Cerebellar cortex (tissue), 1 donor: ENCODE results near the gene RPL28.

ENCODE experiments used
- DNase-seq: peaks from one replicate; pipeline ENCODE4 v3.0.0-alpha.2; 2015; ENCODE audit warnings: low spot score

RPL28 gene

GRCh38 chr19:55373993-55374757, 11.6 kb upstream of the RPL28 start:
- no peak for DNase-seq

DNA sequence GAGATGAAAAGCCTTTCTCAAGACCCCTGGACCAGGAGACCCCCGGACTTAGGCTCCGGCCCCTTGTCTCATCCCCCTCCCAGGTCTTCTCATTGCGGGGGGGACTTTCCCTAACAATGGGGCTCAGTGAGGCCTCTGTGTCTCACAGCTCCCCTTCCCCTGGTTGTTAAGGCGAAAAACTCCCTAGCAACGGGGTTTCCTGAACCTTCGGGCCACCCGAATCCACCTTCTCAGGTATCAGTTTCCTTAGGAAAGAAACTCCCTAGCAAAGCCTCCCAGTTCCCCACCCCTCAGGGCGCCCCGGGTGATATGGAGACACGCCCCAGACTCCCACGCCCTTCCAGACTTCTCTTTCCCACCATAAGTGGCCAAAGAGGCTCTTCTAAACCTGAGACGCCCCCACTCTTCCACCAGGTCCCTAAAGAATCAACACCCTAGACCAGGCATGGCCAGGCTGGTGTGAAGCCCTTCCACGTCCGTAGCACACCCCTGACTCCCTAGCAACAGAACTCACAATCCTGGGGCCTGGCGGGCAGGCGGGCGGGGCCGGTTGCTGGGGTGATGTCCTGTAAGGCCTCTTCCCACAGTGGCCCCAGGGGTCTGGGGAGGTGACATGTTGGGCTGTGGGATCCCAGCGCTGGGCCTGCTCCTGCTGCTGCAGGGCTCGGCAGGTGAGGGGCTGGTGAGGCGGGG, 9.3 kb upstream of the RPL28 start, which contains the start of gene TMEM190:
Gene TMEM190 (plus strand): TSS at position 586 of the 693 bp plus-strand sequence. CDS start 28 bp downstream, at position 614.
- no peak for DNase-seq

DNA sequence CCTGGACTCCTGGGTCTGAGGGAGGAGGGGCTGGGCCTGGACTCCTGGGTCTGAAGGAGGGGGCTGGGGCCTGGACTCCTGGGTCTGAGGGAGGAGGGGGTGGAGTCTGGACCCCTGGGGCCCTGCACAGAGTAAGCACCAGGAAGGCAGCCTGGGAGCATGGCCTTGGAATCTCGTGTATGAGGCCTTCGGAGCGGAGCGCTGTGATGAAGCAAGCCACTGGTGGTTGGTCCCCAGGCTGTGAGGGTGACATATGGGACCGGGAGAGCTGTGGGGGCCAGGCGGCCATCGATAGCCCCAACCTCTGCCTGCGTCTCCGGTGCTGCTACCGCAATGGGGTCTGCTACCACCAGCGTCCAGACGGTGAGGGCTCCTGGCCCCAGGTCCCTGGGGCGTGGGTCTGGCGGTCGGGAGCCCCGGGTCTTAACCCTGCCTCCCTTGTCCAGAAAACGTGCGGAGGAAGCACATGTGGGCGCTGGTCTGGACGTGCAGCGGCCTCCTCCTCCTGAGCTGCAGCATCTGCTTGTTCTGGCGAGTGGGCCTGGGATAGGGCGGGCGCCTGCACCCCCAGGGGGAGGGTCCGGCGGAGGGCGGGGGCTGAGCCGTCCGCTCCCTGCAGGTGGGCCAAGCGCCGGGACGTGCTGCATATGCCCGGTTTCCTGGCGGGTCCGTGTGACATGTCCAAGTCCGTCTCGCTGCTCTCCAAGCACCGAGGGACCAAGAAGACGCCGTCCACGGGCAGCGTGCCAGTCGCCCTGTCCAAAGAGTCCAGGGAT, 8.2 kb upstream of the RPL28 start:
- DNase-seq: no peak

GRCh38 chr19:55379174-55379573, 6.6 kb upstream of the RPL28 start:
- DNase-seq: no peak

DNA sequence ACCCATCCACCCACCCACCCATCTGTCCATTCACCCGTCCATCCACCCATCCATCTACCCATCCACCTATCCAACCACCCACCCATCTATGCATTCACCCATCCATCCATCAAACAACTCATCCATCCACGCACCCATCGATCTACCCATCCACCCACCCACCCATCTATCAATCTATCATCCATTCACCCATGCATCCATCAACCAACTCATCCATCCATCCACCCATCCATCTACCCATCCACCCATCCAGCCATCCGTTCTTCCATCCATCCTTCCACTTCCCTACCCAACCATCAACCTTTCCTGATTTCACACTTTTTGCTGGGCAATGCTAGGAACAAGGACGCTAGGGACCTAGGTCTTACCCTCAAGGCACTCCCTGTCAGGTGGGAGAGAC, 3.7 kb upstream of the RPL28 start:
- no peak for DNase-seq

DNA sequence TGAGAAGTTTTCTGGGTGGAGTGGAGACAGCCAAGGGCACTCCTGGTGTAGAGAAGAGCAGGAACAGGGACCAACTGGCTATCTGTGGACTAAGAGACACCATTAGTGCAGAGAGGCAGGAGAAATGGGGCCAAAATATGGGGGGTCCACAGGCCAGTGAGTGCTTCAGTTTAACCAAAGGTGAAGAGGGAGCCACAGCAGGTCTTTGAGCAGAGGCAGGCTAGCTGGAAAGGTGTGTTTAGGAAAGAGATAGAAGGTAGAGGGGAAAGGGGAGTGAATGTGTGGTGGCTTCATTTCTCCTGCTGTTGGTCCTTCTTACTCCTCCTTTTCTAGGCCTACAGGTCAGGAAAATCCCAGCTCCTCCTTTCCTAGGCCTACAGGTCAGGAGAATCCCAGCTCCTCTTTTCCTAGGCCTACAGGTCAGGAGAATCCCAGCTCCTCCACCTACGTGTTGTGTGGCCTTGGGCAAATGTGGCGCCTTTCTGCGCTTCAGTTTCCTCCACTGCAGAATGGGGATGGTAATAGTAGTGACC, 3.1 kb upstream of the RPL28 start:
- DNase-seq: no peak

GRCh38 chr19:55383279-55384130, 2.2 kb upstream of the RPL28 start:
- DNase-seq: no peak

DNA sequence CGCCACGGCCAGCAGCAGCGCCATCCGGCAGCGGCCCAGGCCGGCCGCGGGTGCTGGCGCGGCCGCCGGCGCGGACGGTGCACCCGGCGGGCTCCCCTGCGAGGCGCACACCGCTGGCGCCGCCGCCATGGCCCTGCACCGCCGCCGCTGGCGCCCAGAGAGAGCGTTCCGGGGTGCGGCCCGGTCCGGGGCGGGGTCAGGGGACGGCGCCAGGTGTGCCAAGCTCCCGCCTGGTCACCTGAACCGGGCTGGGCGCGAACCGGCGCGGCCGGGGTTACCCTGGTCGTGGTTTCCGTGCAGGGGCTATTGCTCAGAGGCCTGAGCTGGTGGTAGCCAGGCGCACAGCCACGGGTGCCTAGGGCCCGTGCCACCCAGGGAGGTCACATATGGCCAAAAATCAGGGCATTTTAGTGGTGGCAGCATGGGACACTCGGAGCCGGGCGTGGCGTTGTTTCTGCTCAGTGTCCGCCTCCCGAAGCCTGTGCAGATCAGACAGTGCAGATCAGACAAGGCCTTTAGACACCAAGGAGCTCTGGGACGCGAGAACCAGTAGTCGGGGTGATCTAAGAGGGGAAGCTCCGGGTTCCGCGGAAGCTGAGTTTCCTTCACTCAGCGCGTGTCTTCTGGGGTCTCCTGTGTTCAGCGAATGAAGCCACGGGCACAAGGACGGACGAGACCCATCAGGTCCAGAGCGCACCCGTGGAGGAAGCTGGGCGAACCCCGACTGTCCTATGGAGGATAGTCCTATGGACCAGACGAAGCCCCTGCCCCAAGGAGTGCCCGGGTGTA, 1.4 kb upstream of the RPL28 start, which contains the start of gene TMEM238:
Gene TMEM238 (minus strand): TSS at position 162 of the 789 bp plus-strand sequence. CDS start 33 bp downstream, at position 129.
- no peak for DNase-seq

DNA sequence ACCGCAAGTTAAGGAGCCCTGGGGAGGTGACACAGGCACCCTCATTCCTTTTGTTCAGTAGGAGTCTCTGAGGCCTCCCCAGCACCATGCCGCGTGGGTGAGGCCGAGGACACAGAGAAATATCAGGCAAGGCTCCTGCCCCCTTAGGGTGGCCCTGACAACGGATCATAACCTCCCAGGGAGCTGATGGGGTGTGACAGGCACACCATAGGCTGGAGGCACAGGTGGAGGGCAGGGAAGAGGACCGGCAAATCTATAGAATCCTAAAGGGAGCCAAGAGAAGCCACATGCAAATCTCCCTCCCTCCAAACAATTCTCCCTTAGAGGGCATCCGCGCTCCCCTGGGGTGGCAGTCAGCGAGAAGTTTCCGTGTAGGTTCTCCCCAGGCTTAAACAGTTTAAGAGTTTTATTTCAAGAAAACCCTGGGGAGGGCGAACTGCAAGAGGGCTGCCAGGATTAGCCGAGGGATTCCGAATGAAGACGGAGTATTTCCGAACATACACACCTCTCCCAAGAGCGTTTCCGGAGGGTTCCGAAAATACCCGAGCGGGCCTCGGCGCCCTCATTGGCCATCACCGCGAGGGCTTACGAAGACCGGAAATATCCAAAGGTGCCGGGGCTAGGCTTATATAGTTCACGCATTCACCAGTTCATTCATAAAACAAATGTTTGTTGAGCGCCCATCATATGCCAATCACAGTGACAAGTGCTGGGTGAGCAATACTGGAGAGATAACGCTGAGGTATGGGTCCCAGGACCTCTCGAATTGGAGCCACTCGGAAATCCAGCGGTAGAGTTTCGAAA, 610 bp upstream of the RPL28 start:
- peak; percentile 98 for DNase-seq

DNA sequence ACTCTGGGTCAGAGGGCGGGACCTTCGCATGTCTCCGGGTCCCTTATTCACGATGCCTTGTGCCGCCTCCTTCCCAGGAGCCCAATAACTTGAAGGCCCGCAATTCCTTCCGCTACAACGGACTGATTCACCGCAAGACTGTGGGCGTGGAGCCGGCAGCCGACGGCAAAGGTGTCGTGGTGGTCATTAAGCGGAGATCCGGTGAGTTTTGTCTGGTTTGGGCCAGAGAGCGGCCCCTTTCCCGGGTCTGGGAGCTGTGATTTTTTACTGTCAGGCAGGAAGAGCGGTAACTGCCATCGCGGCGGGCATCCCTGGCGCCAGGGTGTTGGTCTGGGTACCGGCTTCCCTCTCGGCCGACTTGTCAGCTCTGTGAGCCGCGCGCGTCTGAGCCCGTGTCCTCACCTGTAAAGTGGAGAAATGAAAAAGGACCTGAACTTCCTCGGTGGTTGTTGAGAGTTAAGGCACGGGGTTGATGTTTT, 800 bp downstream of the RPL28 start:
- DNase-seq: no peak

DNA sequence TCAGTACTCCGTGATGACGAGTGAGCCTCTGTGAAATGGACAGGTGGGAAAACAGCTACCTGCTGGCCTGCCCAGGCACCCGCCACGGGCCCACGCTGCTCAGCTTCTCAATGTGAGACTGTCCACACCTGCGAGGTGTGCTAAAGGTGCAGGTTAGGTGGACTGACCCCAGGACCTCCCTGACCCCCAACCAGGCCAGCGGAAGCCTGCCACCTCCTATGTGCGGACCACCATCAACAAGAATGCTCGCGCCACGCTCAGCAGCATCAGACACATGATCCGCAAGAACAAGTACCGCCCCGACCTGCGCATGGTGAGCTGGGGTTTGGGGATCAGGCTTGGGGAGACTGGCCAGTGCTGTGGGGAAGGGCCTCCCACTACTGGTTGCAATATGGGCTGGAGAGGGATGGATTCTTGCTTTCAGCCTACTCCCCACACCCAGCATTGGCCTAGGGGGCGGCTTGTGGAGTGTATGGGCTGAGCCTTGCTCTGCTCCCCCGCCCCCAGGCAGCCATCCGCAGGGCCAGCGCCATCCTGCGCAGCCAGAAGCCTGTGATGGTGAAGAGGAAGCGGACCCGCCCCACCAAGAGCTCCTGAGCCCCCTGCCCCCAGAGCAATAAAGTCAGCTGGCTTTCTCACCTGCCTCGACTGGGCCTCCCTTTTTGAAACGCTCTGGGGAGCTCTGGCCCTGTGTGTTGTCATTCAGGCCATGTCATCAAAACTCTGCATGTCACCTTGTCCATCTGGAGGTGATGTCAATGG, 2.2 kb downstream of the RPL28 start:
- DNase-seq: no peak

DNA sequence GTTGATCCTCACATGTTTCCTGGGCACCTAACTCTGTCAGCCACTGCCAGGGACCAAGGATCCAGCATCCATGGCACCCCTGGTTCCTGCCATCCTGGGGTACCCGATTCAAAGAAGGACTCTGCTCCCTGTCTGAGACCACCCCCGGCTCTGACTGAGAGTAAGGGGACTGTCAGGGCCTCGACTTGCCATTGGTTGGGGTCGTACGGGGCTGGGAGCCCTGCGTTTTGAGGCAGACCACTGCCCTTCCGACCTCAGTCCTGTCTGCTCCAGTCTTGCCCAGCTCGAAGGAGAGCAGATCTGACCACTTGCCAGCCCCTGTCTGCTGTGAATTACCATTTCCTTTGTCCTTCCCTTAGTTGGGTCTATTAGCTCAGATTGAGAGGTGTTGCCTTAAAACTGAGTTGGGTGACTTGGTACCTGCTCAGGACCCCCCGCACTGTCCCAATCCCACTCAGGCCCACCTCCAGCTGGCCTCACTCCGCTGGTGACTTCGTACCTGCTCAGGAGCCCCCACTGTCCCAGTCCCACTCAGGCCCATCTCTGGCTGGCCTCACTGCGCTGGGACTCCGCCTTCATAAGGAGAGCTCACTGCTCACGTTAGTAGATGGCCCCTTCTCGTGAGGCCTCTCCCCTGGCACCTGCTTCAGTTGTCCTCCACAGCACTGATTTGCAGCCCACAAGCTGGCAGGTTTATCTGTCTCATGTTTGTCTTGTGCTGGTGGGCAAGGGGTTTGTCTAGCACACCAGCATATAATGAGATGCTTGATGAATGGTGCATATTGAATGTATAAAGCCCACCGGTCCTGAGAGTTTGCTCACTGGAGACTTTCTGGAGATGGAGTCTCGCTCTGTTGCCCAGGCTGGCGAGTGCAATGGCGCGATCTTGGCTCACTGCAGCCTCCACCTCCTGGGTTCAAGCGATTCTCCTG, 3.9 kb downstream of the RPL28 start:
- no peak for DNase-seq

DNA sequence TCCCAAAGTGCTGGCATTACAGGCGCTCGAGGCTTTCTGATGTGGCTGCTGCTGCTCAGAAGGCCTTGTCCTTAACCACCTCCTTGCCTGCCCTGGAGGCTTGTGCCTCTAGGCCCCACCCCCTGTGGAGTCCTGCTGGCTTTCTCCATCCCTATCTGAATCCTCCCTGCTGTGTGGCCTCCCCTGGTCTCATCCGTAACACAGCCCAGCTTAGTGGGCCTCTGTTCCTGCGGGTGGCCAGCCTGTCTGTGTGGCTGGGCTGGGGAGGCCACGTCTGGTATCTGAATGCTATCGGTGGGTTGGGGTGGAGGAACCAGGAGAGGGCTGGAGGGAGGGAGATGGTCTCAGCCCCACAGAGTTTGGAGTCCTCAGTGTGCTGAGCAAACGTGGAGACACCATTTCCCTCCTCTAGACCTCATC, 4.7 kb downstream of the RPL28 start:
- DNase-seq: no peak

GRCh38 chr19:55391191-55391670, 5.5 kb downstream of the RPL28 start:
- DNase-seq: no peak

DNA sequence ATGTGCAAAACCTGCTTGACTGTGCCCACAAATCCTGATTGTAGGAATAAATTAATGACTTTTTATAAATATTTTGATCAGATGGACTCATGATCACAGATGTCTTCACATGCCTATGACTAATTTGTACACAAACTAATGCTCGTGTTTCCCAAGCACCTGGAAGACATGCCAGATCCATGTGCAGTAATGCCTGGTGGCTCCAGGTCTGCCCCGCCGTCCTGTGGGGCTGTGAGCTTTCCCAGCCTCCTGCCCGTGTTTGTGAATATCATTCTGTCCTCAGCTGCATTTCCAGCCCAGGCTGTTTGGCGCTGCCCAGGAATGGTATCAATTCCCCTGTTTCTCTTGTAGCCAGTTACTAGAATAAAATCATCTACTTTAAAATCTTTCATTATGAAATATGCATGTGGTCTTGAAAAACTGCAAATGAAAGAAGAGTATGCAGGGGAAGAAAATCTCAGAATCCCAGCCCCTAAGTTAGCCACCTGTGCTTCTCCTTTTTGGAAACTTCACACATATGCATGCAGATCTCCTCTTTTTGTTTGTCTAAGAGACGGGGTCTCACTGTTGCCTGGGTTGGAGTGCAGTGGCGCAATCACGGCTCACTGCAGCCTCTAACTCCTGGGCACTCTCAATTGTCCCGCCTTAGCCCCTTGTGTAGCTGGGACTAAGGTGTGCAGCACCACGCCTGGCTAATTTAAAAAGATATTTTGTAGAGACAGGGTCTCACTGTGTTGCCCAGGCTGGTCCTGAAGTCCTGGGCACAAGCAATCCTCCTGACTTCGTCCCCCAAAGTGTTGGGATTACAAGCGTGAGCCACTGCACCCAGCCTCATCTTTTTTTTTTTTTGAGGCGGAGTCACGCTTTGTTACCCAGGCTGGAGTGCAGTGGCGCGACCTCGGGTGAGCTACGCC, 6.2 kb downstream of the RPL28 start:
- no peak for DNase-seq
